Keratinocyte (primary cell): ENCODE results near the gene PRKCD. TPM values are rescaled to one million over a fixed set of nuclear protein-coding genes. Genes with fewer than 3 reads are reported as not detected.

Experiments
- DNase-seq: peaks from one replicate; pipeline ENCODE4 v3.0.0-alpha.2; 2011; ENCODE audit warnings: low read depth, missing footprints, low spot score
- FAIRE-seq: peaks from 2 replicates; lab custom pipeline; 2011; peaks lifted over from hg19 to GRCh38; lab: Jason Lieb, UNC
- H2AFZ ChIP-seq: 2 replicates; pipeline ENCODE4 v1.6.0; 2012; ENCODE audit warnings: low read length, control low read depth, inconsistent platforms; ENCODE audit not compliant: control insufficient read depth
- H3K27ac ChIP-seq: 2 replicates; pipeline ENCODE4 v1.5.1; 2011; ENCODE audit warnings: low read length; ENCODE audit not compliant: control insufficient read depth, insufficient read depth
- H3K27me3 ChIP-seq: 3 replicates; pipeline ENCODE4 v1.6.0; 2011; ENCODE audit warnings: low read length; ENCODE audit not compliant: control insufficient read depth, insufficient read depth; ENCODE audit errors: extremely low read depth
- H3K36me3 ChIP-seq, 2 experiments: 2 replicates in 1 of 2; 3 replicates in 1 of 2; pipeline ENCODE4 v1.5.1; 2011; ENCODE audit warnings: low read length in 2 of 2, mild to moderate bottlenecking in 1 of 2; ENCODE audit not compliant: control insufficient read depth in 2 of 2, insufficient read depth in 2 of 2; ENCODE audit errors: extremely low read depth in 1 of 2
- H3K4me1 ChIP-seq: 3 replicates; pipeline ENCODE4 v1.5.1; 2011; ENCODE audit warnings: low read length; ENCODE audit not compliant: control insufficient read depth, insufficient read depth; ENCODE audit errors: extremely low read depth
- H3K4me2 ChIP-seq: 3 replicates; pipeline ENCODE4 v1.6.0; 2011; ENCODE audit warnings: low read depth, low read length; ENCODE audit not compliant: control insufficient read depth, insufficient read depth; ENCODE audit errors: extremely low read depth
- H3K4me3 ChIP-seq, 3 experiments: fragments of 200-600 bp in 1 of 3; sonication (generic) in 1 of 3; 2 replicates in 2 of 3; 3 replicates in 1 of 3; pipeline ENCODE4 v1.5.1; 2011 to 2016; ENCODE audit warnings: low read length in 3 of 3, mild to moderate bottlenecking in 3 of 3, control low read depth in 2 of 3, inconsistent platforms in 1 of 3, low read depth in 1 of 3, mixed read lengths in 1 of 3, mixed run types in 1 of 3, moderate library complexity in 1 of 3; ENCODE audit not compliant: control insufficient read depth in 2 of 3, insufficient read depth in 2 of 3; ENCODE audit errors: extremely low read depth in 1 of 3
- H3K79me2 ChIP-seq: 2 replicates; pipeline ENCODE4 v1.6.0; 2012; ENCODE audit warnings: low read length; ENCODE audit not compliant: control insufficient read depth, insufficient read depth
- H3K9ac ChIP-seq: 3 replicates; pipeline ENCODE4 v1.6.0; 2011; ENCODE audit warnings: low read length; ENCODE audit not compliant: control insufficient read depth, insufficient read depth; ENCODE audit errors: extremely low read depth
- H3K9me1 ChIP-seq: 3 replicates; pipeline ENCODE4 v1.6.0; 2011; ENCODE audit warnings: low read length; ENCODE audit not compliant: control insufficient read depth, insufficient read depth; ENCODE audit errors: extremely low read depth
- H3K9me3 ChIP-seq: 2 replicates; pipeline ENCODE4 v1.5.1; 2012; ENCODE audit warnings: low read depth, low read length; ENCODE audit not compliant: control insufficient read depth
- H4K20me1 ChIP-seq: 3 replicates; pipeline ENCODE4 v1.6.0; 2011; ENCODE audit warnings: low read length; ENCODE audit not compliant: control insufficient read depth, insufficient read depth; ENCODE audit errors: extremely low read depth
- CTCF ChIP-seq, 3 experiments: IDR thresholded peaks in 1 of 3; conservative IDR thresholded peaks in 1 of 3; optimal IDR thresholded peaks in 1 of 3; 2 replicates in 2 of 3; 3 replicates in 1 of 3; pipeline versions ENCODE3 to v1.5.1; 2011; ENCODE audit warnings: low read length in 3 of 3, mild to moderate bottlenecking in 3 of 3, moderate library complexity in 2 of 3, control low read depth in 1 of 3, inconsistent platforms in 1 of 3; ENCODE audit not compliant: insufficient read depth in 2 of 3; ENCODE audit errors: extremely low read depth in 1 of 3
- EZH2 ChIP-seq: IDR thresholded peaks from one replicate; pipeline ENCODE4 v1.6.1; 2012; ENCODE audit warnings: inconsistent platforms, mild to moderate bottlenecking, low read length, moderate library complexity
- dilution Hi-C: fragments of 300-500 bp; cut with MboI; formaldehyde crosslinking; loops from one replicate; pipeline ENCODE4 v1.7.0; 2020; ENCODE audit warnings: low sequenced_read_pairs; ENCODE audit not compliant: extremely low pct_ligation_motif_present
- polyA plus RNA-seq, 5 experiments: library from polyadenylated mRNA; depleted of rRNA in 3 of 5; stranded (reverse) in 3 of 5; stranded (forward) in 1 of 5; unstranded in 1 of 5; fragments of >200 nt; gene quantifications; 1 replicate in 1 of 5; 2 replicates in 3 of 5; 3 replicates in 1 of 5; pipeline versions ENCODE4 v1.2.1 to v1.2.3, GENCODE V29; 2011 to 2012; ENCODE audit warnings: missing spikeins in 2 of 5, low read depth in 1 of 5, low replicate concordance in 1 of 5

The PRKCD gene
- polyA plus RNA-seq, 1 donor (not counting 4 experiments of a cell fraction or from before 2014, with no cell fraction given) = 25.1 TPM

DNA sequence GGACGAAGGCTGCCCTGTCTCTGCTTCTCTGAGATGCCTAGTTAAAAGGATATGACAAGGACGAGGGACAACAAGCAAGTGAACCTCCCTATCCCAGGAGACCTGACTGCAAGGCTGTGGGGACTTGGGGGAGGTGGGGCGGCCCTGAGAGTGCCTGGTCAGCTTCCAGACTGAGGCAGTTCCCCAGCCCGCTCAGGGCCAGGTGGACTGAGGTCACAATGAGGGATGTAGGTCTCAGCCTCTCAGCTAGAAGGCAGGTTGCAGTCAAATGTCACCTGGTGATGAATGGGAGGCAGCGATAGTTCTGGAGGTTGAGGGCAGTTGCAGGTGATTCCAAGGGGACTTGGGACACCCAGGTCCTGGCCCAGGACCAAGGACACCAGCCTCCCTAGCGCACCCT is 64.2 kb downstream of the PRKCD start:
- Histone ChIP-seq H3K79me2 (no peaks in the 10 kb centered on the region), H3K4me1 (no peaks in the 10 kb centered on the region), H3K9ac (no peak overlapping the region), H3K4me3 (no peak overlapping the region), H3K27ac (no peak overlapping the region), H3K36me3 (peaks cover 53 to 70% of the 10 kb centered on the region in 2 experiments), H3K9me3 (no peaks in the 10 kb centered on the region), H3K27me3 (no peaks in the 10 kb centered on the region), H3K4me2 (no peak overlapping the region), H2AFZ (no peak overlapping the region), H4K20me1 (peaks cover 4% of the 10 kb centered on the region), H3K9me1 (no peaks in the 10 kb centered on the region)
- no peak for TF ChIP-seq EZH2
- TF ChIP-seq CTCF (optimal IDR thresholded peaks at IDR 0.05 in 1 of 3, IDR thresholded peaks at IDR 0.05 in 1 of 3, conservative IDR thresholded peaks at IDR 0.05 in 1 of 3; ENCODE audit: extremely low read depth in 1 of 3, insufficient read depth in 2 of 3, low read length in 3 of 3) = no peak
- dilution Hi-C loops = no loop called here
- FAIRE-seq (no peak), DNase-seq (no peak)

DNA sequence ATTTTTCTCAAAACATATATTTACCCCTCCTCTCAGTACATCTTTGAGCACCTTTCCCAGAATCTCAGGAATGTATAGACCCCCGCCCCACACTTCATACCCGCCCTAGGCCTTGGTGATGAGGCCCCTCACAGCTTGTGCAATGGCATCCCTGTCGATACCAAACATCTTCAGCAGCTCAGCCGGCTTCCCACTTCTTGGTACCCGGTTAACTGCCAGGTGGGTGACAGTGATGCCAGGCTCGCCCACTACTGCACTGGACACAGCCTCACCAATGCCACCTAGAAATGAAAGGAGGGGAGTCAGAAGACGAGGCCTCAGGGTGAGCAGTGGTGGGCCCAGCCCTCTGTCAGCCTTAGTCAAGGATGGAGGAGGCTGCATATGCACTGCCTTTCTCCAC is 64.6 kb downstream of the PRKCD start:
- Histone ChIP-seq H2AFZ (no peak overlapping the region), H3K27me3 (no peaks in the 10 kb centered on the region), H3K27ac (no peak overlapping the region), H3K36me3 (peaks cover 57 to 71% of the 10 kb centered on the region in 2 experiments), H3K9me3 (no peaks in the 10 kb centered on the region), H3K4me2 (no peak overlapping the region), H3K9me1 (no peaks in the 10 kb centered on the region), H3K4me1 (no peaks in the 10 kb centered on the region), H3K79me2 (no peaks in the 10 kb centered on the region), H3K4me3 (no peak overlapping the region), H4K20me1 (peaks cover 2% of the 10 kb centered on the region), H3K9ac (no peak overlapping the region)
- no peak for FAIRE-seq
- TF ChIP-seq CTCF (optimal IDR thresholded peaks at IDR 0.05 in 1 of 3, IDR thresholded peaks at IDR 0.05 in 1 of 3, conservative IDR thresholded peaks at IDR 0.05 in 1 of 3; ENCODE audit: extremely low read depth in 1 of 3, insufficient read depth in 2 of 3, low read length in 3 of 3) (no peak), EZH2 (no peak)
- DNase-seq = no peak
- dilution Hi-C loops = no loop called here
